HG02840 (cell line): Measurements from ENCODE around the gene ITGB4.
"Not testable (repeated sequence)": the region's sequence is repeated elsewhere in the genome, so short reads cannot be mapped to it uniquely, and the experiment has no call there.

ENCODE experiments used
- ATAC-seq: cut with Tn5 transposase; IDR thresholded peaks from one replicate; pipeline ENCODE4 v1.9.1; 2021; ENCODE audit warnings: mild to moderate bottlenecking, moderate library complexity, moderate number of reproducible peaks; ENCODE audit not compliant: unreplicated experiment, low FRiP score

The ITGB4 gene

DNA sequence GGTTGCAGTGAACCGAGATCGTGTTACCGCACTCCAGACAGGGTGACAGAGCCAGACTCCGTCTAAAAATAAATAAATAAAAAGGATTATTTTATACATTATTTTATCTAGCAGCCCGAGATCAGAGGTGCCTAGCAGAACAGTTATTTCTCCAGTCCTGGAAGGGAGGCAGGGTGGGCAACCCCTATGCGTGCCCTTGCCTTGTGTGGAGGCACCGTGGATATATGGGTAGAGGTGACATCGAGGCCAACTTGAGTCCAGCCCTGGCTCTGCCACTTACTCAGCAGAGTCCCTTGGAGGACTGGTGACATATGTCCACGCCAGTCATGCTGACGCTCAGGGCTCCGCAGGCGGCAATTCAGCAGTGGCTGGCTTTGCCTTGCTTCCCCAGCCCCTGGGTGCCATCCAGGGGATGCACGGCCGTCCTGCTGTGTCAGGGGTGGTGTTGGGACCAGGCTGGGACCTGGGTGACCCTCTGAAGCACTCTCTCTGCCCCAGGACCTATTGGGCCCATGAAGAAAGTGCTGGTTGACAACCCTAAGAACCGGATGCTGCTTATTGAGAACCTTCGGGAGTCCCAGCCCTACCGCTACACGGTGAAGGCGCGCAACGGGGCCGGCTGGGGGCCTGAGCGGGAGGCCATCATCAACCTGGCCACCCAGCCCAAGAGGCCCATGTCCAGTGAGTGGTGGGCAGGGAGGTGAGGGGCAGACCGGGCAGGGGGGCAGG is 30.6 kb downstream of the ITGB4 start:
- no peak for ATAC-seq

DNA sequence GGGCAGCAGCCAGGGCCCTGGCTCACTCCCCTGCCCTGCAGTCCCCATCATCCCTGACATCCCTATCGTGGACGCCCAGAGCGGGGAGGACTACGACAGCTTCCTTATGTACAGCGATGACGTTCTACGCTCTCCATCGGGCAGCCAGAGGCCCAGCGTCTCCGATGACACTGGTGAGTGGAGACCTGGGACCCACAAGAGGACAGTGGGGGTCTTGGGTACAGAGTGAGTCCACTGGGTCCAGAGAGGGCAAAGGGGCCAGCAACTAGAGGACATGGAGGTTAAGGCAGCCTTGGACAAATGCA is 31.1 kb downstream of the ITGB4 start:
- no peak for ATAC-seq

DNA sequence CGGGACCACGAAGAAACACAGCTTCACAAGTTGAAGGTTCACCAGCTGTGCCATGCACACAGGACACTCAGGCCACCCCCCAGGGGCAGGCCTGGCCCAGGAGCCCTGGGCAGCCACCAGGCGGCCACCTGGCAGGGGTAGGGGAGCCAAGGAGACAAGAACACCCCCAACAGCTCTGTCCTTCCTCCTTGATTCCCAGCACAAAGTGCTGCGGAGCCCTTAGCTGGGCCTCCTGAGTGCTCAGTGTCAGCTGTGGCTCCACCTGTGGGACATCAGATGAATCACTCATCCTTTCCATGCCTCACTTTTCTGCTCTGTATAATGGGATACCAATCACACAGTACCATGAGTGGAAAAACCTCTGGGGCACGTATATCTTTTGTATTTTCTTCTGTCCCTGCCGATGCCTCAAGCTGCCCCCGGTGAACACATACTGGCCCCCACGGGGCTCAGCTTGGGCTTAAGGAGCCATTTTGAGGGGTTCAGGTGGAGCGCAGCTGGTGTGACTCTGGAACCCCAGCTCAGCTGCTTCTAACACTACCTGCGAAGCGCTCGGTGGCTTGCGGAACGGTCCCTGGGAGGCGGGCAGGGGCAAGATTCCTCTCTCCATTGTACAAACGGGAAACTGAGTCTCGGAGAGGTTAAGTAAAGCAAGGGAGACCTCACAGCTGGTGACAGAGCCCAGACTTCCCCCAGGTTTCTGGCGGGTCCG is 31.7 kb downstream of the ITGB4 start:
- no peak for ATAC-seq

DNA sequence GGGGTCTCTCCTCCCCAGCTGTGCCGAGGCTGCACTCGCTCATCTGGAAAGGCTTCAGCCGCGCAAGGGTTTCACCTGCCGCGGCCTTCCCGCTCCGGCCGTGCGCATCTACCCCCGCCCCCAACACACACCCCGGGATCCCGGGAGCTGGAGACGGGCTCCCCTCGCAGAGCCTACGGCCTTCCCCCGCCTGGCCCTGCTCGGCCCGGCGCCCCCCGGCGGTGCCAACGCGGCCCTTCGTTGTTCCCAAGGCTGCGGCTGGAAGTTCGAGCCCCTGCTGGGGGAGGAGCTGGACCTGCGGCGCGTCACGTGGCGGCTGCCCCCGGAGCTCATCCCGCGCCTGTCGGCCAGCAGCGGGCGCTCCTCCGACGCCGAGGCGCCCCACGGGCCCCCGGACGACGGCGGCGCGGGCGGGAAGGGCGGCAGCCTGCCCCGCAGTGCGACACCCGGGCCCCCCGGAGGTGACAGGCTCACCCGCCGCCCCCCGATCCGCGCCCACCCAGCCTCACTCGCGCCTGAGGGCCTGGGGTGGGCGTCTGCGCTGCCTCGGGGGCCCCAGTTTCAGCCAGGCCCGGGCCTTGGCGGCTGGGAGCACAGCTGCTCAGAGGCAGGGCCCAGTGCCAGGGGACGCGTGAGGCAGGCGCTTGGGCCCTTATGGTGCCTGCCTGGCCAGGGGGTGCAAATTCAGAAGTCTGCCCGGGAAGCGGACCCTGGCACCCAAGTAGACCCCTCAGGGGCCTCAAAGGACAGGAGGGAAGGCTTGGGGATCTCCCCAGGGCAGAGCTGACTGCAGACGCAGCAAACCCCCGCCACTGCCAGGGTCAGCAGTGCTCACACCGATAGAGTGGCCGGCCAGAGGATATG is 32.5 kb downstream of the ITGB4 start:
- no peak for ATAC-seq

DNA sequence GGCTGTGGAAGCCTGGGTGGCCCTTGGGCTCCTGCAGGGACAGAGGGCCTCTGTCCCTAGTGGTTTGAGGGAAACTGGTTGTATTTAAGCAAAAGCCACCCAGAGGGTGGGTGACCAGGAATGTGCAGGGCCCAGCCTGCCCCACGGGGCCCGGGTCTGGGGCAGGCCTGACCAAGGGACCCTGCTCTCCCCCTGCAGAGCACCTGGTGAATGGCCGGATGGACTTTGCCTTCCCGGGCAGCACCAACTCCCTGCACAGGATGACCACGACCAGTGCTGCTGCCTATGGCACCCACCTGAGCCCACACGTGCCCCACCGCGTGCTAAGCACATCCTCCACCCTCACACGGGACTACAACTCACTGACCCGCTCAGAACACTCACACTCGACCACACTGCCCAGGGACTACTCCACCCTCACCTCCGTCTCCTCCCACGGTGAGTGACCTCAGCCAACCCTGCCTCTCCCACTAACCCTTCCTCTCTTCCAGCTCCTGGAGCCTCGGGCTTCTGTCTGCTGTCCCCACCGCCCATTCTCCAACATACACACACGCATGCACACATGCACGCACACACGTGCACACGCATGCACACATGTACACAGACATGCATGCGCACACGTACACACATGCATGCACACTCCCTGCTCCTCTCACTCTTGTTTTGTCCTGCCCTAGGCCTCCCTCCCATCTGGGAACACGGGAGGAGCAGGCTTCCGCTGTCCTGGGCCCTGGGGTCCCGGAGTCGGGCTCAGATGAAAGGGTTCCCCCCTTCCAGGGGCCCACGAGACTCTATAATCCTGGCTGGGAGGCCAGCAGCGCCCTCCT is 33.3 kb downstream of the ITGB4 start:
- ATAC-seq = no peak

DNA sequence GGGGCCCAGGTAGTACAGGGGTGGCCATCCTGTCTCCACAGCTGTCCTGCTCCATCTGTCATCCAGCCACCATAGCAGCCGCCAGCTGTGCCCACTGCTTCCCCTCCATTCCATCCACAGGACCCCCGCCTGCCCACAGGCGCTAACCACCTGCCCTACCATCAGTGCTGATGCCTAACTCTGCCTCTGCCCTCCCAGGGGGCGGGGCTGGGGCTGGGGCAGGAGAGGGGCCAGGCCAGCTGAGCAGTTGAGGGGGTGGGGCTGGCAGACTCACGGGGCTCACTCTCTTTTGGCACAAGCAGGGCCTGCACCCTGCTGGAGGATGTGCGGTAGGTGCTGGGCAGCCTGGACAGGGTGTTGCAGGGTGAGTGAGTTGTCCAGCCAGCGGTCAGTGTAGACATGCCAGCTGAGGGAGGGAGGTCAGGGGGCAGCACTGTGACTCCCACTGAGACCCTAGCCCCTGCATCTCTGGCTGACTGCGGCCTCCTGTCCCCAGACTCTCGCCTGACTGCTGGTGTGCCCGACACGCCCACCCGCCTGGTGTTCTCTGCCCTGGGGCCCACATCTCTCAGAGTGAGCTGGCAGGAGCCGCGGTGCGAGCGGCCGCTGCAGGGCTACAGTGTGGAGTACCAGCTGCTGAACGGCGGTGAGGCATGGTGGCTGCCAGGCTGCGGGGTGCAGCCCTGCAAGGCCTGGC is 34.1 kb downstream of the ITGB4 start:
- ATAC-seq = no peak

DNA sequence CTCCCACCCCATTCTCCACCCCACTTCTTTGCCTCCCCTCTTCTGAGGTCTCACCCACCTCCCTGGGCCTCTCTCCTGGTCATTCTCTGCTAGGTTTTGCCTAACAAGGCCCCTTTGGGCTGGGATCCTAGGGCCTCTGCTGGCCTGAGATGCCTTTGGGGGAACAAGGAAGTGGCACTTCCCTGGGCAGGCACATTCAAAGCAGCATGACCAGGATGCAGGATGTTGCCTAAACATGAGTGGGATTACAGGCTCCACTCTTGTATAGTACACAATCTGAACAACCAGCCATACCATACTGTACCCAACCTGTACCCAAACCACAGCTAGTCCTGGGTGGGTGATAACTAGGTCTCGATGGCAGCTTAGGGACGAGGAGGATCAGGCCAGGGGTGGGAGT is 34.7 kb downstream of the ITGB4 start:
- no peak for ATAC-seq

DNA sequence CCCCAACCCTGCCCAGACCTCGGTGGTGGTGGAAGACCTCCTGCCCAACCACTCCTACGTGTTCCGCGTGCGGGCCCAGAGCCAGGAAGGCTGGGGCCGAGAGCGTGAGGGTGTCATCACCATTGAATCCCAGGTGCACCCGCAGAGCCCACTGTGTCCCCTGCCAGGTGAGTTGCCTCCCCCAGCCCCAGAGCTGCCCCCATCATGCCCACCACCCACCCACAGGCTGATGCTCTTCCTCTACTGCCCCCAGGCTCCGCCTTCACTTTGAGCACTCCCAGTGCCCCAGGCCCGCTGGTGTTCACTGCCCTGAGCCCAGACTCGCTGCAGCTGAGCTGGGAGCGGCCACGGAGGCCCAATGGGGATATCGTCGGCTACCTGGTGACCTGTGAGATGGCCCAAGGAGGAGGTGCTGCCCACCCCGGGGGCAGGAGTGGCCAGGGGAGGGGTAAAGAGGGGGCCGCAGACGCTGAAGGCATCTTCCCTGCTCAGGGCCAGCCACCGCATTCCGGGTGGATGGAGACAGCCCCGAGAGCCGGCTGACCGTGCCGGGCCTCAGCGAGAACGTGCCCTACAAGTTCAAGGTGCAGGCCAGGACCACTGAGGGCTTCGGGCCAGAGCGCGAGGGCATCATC is 35.3 kb downstream of the ITGB4 start:
- no peak for ATAC-seq

DNA sequence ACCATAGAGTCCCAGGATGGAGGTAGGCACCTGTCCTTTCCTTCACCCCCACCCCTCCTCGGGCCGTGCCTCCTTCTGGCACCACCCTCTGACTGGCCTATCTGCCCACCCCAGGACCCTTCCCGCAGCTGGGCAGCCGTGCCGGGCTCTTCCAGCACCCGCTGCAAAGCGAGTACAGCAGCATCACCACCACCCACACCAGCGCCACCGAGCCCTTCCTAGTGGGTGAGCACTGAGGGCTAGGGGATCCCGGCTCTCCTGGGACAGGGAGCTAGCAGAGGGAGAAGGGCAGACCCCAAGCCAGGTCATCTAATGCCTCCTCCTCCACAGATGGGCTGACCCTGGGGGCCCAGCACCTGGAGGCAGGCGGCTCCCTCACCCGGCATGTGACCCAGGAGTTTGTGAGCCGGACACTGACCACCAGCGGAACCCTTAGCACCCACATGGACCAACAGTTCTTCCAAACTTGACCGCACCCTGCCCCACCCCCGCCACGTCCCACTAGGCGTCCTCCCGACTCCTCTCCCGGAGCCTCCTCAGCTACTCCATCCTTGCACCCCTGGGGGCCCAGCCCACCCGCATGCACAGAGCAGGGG is 35.9 kb downstream of the ITGB4 start:
- no peak for ATAC-seq

DNA sequence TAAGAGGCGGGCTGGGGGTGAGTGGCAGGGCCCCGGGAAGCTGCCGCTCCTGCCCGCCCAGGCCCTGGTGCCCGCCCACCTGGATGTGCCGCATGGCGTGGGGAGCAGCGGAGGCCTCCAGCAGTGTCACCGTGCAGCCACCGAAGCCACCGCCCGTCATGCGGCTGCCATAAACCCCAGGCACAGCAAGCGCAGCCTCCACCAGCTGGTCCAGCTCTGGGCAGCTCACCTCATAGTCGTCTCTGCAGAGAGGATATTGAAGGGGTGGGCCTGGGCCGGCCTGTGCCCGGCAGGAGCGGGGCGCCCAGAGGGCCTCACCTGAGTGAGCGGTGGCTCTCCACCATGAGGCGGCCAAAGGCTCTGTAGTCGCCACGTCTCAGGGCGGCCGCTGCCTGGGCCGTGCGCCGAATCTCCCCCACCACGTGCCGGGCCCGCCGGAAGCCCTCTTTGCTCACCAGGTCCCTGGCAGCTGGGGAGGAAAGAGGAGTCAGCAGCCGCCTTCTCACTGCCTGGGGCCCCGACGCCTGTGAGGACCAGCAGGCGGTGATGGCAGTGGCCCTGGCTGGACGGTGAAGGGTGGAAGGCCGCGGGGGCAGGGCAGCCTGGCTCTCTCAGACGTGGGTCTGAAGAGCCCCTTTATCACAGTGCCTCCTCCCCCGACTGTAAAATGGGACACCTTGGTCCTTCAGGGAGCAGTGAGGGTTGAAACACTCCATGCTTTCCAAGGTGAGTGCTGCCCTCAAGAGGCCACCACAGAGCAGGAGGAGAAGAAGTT is 37.1 kb downstream of the ITGB4 start:
- no peak for ATAC-seq

DNA sequence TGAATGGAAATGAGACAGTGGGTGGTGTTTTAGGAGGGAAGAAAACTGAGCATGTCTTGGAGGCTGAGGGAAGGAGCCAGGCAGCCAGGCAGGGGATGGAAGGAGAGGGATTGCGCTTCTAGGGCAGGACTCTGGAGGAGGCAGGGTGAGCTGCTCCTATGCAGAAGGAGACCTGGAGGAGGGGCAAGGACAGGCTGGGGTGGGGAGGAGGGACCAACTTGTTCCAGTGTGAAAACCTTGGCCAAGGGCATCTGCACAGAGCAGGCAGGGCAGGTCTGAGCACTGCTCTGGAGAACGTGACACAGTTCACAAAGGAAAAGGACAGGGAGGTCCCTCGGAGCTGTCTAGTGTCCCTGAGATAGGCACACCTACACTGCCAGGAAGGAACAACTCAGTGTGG is 38.2 kb downstream of the ITGB4 start:
- ATAC-seq = no peak

DNA sequence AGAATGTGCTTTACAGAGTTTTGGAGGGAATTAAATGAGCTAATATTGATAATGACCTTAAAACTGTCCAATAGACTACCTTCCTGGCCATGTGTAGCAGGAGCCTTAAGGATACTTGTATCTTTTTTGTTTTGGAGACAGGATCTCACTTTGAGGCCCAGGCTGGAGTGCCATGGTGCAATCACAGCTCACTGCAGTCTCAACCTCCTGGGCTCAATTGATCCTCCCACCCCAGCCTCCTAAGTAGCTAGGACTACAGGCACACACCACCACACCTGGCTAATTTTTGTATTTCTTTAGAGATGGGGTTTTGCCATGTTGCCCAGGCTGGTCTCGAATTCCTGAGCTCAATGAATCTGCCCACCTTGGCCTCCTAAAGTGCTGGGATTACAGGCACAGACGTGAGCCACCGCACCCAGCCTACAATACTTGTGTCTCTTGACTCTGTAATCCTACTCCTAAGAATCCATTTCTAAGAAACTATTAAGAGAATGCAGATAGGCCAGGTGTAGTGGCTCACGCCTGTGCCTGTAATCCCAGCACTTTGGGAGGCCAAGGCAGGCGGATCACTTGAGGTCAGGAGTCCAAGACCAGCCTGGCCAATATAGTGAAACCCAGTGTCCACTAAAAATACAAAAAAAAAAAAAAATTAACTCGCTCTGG is 38.9 kb downstream of the ITGB4 start:
- ATAC-seq = not testable (repeated sequence)

DNA sequence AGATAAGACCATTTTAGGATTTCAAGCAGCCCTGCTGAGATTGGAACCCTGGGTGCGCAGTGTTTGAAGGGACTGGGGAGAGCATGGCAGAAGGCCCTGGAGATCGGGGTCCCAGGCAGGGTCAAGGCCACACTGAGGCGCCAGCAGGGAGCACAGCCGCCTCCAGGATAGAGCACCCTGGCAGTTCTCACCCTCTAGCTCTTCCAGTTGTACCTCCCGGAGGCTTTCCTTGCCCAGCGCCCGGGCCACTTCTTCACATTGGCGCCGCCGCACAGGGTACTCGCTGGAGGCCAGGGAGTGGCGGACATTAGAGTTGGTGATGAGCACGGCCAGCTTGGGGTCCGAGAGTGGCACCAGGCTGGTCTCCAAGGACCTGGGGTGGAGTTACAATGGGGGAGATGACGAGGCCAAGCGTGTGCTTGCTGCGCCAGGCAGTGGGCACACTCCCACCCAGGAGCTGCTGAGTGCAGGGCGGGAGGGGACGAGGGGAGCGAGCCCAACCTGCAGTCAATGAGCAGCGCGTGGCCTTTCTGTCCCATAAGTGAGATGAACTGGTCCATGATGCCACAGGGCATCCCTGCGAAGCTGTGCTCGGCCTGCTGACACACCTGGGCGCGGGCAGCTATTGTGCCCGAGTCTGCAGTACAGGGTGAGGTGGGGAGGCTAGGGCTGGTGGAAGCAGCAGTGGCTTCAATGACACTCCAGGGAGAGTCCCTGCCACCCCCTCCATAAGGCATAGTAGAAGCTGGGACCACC is 41.4 kb downstream of the ITGB4 start:
- no peak for ATAC-seq

DNA sequence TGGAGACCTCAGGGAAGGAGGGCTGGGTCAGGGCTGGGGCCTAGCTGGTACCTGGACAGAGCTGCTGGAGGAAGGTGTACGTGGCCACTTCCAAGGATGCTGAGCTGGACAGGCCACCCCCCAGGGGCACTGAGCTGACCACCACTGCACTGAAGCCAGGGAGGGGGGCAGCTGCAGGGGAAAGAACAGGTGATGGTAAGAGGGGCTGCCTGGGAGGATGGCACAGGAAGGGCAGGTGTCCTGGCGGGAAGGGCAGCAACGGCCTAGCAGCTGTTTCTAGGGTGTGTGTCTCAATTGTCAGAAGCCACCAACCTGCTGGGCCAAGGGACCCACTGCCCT is 42.0 kb downstream of the ITGB4 start:
- no peak for ATAC-seq

DNA sequence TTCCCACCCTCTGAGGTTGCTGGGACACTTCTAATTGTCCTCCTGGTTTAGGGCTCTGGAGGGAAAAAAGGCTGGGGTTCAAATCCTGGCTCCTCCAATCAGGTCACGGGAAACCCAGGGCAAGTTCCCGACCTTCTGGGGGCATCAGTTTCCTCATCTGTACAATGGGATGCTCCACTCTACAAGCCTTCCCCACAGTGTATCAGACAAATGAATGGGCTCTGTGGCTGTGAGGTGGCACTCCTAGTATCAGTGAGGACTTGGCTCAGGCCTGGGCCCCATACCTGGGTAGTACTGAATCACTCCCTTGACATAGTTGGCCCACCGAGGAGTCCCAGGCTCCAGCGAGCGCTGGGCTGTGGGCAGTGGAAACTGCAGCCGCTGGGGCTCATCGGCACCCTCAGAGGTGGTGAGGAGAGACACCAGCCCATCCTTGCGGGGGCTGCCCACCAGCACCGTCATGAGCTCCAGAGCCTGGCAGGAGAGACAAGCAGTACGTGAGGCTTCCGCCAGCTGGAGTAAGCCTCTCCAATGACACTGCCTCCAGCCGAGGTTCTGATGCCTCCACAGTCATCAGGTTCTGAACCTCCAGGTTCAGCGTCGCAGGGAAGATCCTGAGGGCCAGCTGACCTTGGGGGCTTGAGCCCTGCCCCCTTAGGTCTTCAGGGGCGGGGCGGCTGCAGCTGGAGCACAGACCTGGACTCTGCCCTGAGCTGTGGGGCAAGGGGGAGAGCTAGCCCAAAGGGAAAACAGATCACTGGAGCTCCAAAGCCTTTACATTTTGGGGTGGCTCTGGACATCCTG is 42.6 kb downstream of the ITGB4 start:
- no peak for ATAC-seq

DNA sequence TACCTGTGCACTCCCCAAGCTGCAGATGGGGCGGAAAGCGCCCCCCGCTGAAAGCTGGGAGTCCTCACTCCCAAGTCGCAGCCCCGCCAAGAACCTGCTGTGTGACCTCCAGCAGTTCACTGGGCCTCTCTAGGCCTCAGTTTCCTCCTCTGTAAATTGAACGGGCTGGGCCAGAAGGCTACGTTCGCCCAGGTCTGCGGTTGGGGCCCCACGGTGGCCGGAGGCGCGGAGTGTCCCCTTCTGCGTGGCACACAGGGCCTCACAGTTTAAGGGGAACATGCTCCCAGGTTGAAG is 43.1 kb downstream of the ITGB4 start:
- ATAC-seq = no peak
